ENCODE measurements around the gene C4B.
"Not testable (repeated sequence)": the region's sequence is repeated elsewhere in the genome, so short reads cannot be mapped to it uniquely, and the experiment has no call there.

DNA sequence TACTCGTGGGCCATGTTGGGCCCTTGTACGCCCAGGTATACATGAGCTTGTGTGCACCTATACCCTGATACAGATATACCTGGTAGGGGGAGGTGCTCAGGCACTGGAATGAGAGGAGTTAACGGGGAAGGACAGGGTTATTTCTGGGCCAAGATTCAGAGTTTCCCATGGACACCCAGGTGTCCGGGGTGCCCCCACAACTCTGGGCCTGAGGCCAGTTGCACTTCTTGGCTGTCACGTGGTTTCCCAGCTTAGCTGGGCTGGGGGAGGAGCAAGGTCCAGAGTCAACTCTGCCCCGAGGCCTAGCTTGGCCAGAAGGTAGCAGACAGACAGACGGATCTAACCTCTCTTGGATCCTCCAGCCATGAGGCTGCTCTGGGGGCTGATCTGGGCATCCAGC lies 32.9 kb upstream of the C4B start, which contains the start of gene C4A:
- not testable (repeated sequence) for TF ChIP-seq CTCF (IDR thresholded peaks at IDR 0.05); POLR2AphosphoS5 (IDR thresholded peaks at IDR 0.05; ENCODE audit: low read depth, low read length)
